Activated naive CD4-positive, alpha-beta T cell treated with anti-CD3 and anti-CD28 coated beads, Interleukin-2, amount 50 U/mL, for 72 hours (primary cell): ENCODE data around the gene SPINT1. TPM values are rescaled to one million over a fixed set of nuclear protein-coding genes. Genes with fewer than 3 reads are reported as not detected.
A peak's percentile ranks its signal among the peaks of the same experiment; 100 is the strongest.

Experiments used
- ATAC-seq, 2 donors: fragments of 150-1000 bp; cut with Tn5 transposase; 2 replicates each; pipeline ENCODE4 v1.10.0; 2021; ENCODE audit warnings: mild to moderate bottlenecking in 2 of 2, moderate library complexity in 2 of 2
- DNase-seq, 2 donors: peaks; one replicate each; pipeline ENCODE4 v3.0.0; 2021 to 2022; ENCODE audit warnings: low spot score in 2 of 2
- H3K27ac Mint-ChIP-seq, 2 donors: one replicate each; pipeline ENCODE4 v1.8.0; 2022; ENCODE audit warnings: mild to moderate bottlenecking in 2 of 2, mixed read lengths in 2 of 2
- H3K36me3 Mint-ChIP-seq, 2 donors: one replicate each; pipeline ENCODE4 v1.8.0; 2022; ENCODE audit warnings: mixed read lengths in 2 of 2
- H3K9me3 Mint-ChIP-seq, 2 donors: one replicate each; pipeline ENCODE4 v1.8.0; 2022; ENCODE audit warnings: mixed read lengths in 2 of 2
- total RNA-seq, 2 donors: library from RNA; stranded (reverse); gene quantifications; one replicate each; pipeline ENCODE4 v1.2.3, GENCODE V29; 2022

The SPINT1 gene
- total RNA-seq: 1 to 10 TPM; 6.9 to 10.0 TPM

GRCh38 chr15:40843885-40844695 is at the start of gene SPINT1:
Gene SPINT1, plus strand, starts transcription at chr15:40844048. Its CDS starts 507 bp downstream, at chr15:40844555.
- peak; percentile 73 to 82 for DNase-seq
- H3K9me3 Mint-ChIP-seq: no peaks in the 10 kb centered on the region
- peaks cover 4 to 5% of the 10 kb centered on the region in 2 donors for H3K36me3 Mint-ChIP-seq
- peak; percentile 79 to 89 for ATAC-seq
- H3K27ac Mint-ChIP-seq: peak within 1 kb of the TSS in 1 of 2 donors; percentile 77

- DNase-seq (no peak), ATAC-seq (no peak)
- Mint-ChIP-seq H3K27ac (no peak overlapping the region), H3K9me3 (no peaks in the 10 kb centered on the region), H3K36me3 (peaks cover 0 to 12% of the 10 kb centered on the region in 2 donors)
Measured at GRCh38 chr15:40796041-40796440, 47.8 kb upstream of the SPINT1 start.

- Mint-ChIP-seq H3K9me3 (no peaks in the 10 kb centered on the region), H3K36me3 (peaks cover 0 to 16% of the 10 kb centered on the region in 2 donors), H3K27ac (no peak overlapping the region)
- DNase-seq: no peak
- ATAC-seq: no peak
Measured at GRCh38 chr15:40796512-40796911, 47.3 kb upstream of the SPINT1 start.

GRCh38 chr15:40799523-40799922 is 44.3 kb upstream of the SPINT1 start:
- peaks cover 0 to 21% of the 10 kb centered on the region in 2 donors for H3K36me3 Mint-ChIP-seq
- ATAC-seq: no peak
- no peak for DNase-seq
- H3K9me3 Mint-ChIP-seq: no peaks in the 10 kb centered on the region
- H3K27ac Mint-ChIP-seq: no peak overlapping the region

- Mint-ChIP-seq H3K9me3 (no peaks in the 10 kb centered on the region), H3K36me3 (peaks cover 11 to 17% of the 10 kb centered on the region in 2 donors), H3K27ac (no peak overlapping the region)
- ATAC-seq: no peak
- no peak for DNase-seq
Measured at GRCh38 chr15:40803076-40803475, 40.8 kb upstream of the SPINT1 start.

GRCh38 chr15:40803688-40804087 is 40.2 kb upstream of the SPINT1 start:
- H3K27ac Mint-ChIP-seq: peak overlapping the region in 1 of 2 donors; percentile 6
- ATAC-seq: no peak
- H3K36me3 Mint-ChIP-seq: peaks cover 11 to 12% of the 10 kb centered on the region in 2 donors
- no peaks in the 10 kb centered on the region for H3K9me3 Mint-ChIP-seq
- no peak for DNase-seq

- ATAC-seq: no peak
- Mint-ChIP-seq H3K36me3 (peaks cover 5 to 11% of the 10 kb centered on the region in 2 donors), H3K27ac (peak overlapping the region; percentile 92 to 99), H3K9me3 (no peaks in the 10 kb centered on the region)
- no peak for DNase-seq
Measured at GRCh38 chr15:40806672-40807027, 37.2 kb upstream of the SPINT1 start.

- Mint-ChIP-seq H3K9me3 (no peaks in the 10 kb centered on the region), H3K27ac (peak within 1 kb of the TSS; percentile 92 to 99), H3K36me3 (peaks cover 0 to 11% of the 10 kb centered on the region in 2 donors)
- ATAC-seq (peak; percentile 94 to 98), DNase-seq (peak; percentile 91 to 95)
Measured at GRCh38 chr15:40807028-40807887, 36.6 kb upstream of the SPINT1 start, which contains the start of the genes DNAJC17 and ZFYVE19. Gene DNAJC17, minus strand, starts transcription at chr15:40807473. Its CDS starts 27 bp downstream, at chr15:40807446. Gene ZFYVE19, plus strand, starts transcription at chr15:40807089. Its CDS starts 501 bp downstream, at chr15:40807590.

GRCh38 chr15:40807888-40808461 is 35.9 kb upstream of the SPINT1 start:
- Mint-ChIP-seq H3K9me3 (no peaks in the 10 kb centered on the region), H3K27ac (peak overlapping the region; percentile 39 to 92), H3K36me3 (peaks cover 0 to 11% of the 10 kb centered on the region in 2 donors)
- DNase-seq (no peak), ATAC-seq (no peak)

GRCh38 chr15:40808861-40809450 is 34.9 kb upstream of the SPINT1 start:
- H3K27ac Mint-ChIP-seq: no peak overlapping the region
- DNase-seq: no peak
- H3K9me3 Mint-ChIP-seq: no peaks in the 10 kb centered on the region
- peaks cover 0 to 11% of the 10 kb centered on the region in 2 donors for H3K36me3 Mint-ChIP-seq
- ATAC-seq: no peak

- Mint-ChIP-seq H3K36me3 (no peaks in the 10 kb centered on the region), H3K9me3 (no peaks in the 10 kb centered on the region), H3K27ac (no peak overlapping the region)
- DNase-seq (no peak), ATAC-seq (no peak)
Measured at GRCh38 chr15:40812721-40813425, 31.0 kb upstream of the SPINT1 start.

- ATAC-seq: no peak
- no peak overlapping the region for H3K27ac Mint-ChIP-seq
- no peaks in the 10 kb centered on the region for H3K9me3 Mint-ChIP-seq
- no peaks in the 10 kb centered on the region for H3K36me3 Mint-ChIP-seq
- DNase-seq: no peak
Measured at GRCh38 chr15:40815042-40815698, 28.7 kb upstream of the SPINT1 start.

GRCh38 chr15:40819048-40819447 is 24.8 kb upstream of the SPINT1 start:
- Mint-ChIP-seq H3K27ac (no peak overlapping the region), H3K36me3 (no peaks in the 10 kb centered on the region), H3K9me3 (no peaks in the 10 kb centered on the region)
- no peak for DNase-seq
- ATAC-seq: no peak

GRCh38 chr15:40821195-40821594 is 22.7 kb upstream of the SPINT1 start:
- no peaks in the 10 kb centered on the region for H3K36me3 Mint-ChIP-seq
- no peaks in the 10 kb centered on the region for H3K9me3 Mint-ChIP-seq
- DNase-seq (no peak), ATAC-seq (no peak)
- H3K27ac Mint-ChIP-seq: no peak overlapping the region

- H3K27ac Mint-ChIP-seq: no peak overlapping the region
- ATAC-seq (peak in 1 of 2 donors; percentile 84), DNase-seq (no peak)
- no peaks in the 10 kb centered on the region for H3K9me3 Mint-ChIP-seq
- no peaks in the 10 kb centered on the region for H3K36me3 Mint-ChIP-seq
Measured at GRCh38 chr15:40823572-40824343, 20.1 kb upstream of the SPINT1 start.
